GM23248 (cell line): ENCODE data around the gene FIBIN.

Source experiments
- EZH2 ChIP-seq: fragments of 200-600 bp; sonication (generic); IDR thresholded peaks from 2 replicates; pipeline ENCODE4 v1.6.1; 2018; ENCODE audit warnings: antibody characterized with exemption, mild to moderate bottlenecking; ENCODE audit not compliant: insufficient read depth, poor library complexity, severe bottlenecking
- EZH2phosphoT487 ChIP-seq: fragments of 200-600 bp; sonication (generic); IDR thresholded peaks from 2 replicates; pipeline ENCODE4 v1.6.1; 2018; ENCODE audit warnings: antibody characterized with exemption, moderate library complexity, mild to moderate bottlenecking, low read depth; ENCODE audit not compliant: insufficient read depth

GRCh38 chr11:27041141-27041899 lies 47.4 kb downstream of the FIBIN start:
- no peak for TF ChIP-seq EZH2
- no peak for TF ChIP-seq EZH2phosphoT487
